ENCODE results near the gene SBK3.

DNA sequence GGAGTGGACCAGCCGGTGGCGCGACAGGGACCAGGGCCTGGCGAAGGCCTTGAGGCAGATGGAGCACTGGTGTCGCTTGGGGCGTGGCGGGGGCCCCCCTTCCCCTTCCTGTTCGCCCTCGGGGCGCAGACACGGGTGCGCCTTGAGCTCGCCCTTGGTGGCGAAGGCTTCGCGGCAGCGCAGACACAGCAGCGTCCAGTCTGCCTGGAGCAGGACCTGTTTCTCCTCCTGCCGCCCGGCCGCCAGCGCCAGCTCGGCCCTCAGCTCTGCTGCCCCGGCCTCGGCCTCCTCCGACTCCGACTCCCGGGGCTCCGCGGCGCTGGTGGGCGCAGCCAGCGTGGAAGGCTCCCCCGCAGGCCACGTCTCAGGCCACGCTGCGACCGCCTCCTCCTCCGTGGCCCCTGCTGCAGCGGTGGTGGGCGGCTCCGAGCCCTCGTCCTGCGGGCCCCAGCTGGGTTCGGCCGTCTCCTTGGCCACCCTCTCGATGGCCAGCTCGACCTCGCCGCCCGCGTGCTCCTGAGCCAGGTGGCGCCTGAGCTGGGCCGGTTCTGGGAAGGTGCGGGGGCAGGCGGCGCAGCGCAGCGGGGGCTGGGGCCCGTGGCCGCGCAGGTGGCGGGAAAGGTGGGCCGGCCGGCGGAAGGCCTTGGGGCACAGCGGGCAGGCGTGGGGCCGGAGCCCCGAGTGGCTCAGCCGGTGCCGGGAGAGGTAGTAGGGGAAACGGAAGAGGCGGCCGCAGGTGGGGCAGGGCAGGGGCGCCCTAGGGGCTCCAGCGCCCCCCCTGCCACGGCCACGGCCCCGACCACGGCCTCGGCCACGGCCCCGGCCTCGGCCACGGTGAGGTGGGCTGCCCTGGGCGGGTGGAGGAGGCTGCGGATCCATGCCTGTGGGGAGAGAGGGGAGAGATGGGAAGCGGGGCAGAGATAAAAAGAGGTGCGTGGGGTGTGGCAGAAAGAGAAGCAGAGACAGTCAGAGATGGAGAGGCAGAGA lies 33.7 kb upstream of the SBK3 start:
- TF ChIP-seq EZH2 (IDR thresholded peaks at IDR 0.05; ENCODE audit: borderline replicate concordance, low read length): no peak
- TF ChIP-seq, protein P1, sequence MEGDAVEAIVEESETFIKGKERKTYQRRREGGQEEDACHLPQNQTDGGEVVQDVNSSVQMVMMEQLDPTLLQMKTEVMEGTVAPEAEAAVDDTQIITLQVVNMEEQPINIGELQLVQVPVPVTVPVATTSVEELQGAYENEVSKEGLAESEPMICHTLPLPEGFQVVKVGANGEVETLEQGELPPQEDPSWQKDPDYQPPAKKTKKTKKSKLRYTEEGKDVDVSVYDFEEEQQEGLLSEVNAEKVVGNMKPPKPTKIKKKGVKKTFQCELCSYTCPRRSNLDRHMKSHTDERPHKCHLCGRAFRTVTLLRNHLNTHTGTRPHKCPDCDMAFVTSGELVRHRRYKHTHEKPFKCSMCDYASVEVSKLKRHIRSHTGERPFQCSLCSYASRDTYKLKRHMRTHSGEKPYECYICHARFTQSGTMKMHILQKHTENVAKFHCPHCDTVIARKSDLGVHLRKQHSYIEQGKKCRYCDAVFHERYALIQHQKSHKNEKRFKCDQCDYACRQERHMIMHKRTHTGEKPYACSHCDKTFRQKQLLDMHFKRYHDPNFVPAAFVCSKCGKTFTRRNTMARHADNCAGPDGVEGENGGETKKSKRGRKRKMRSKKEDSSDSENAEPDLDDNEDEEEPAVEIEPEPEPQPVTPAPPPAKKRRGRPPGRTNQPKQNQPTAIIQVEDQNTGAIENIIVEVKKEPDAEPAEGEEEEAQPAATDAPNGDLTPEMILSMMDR (conservative IDR thresholded peaks at IDR 0.05 in 1 of 2, IDR thresholded peaks at IDR 0.05 in 1 of 2; ENCODE audit: extremely low read depth in 1 of 2, insufficient read depth in 1 of 2, low read depth in 1 of 2, low read length in 2 of 2): no peak

Data from mammary epithelial cell (primary cell).